Upper lobe of left lung (tissue), 6 donors: Measurements from ENCODE around the gene ALKBH5. TPM values are rescaled to one million over a fixed set of nuclear protein-coding genes. Genes with fewer than 3 reads are reported as not detected.
A peak's percentile ranks its signal among the peaks of the same experiment; 100 is the strongest.

Source experiments
- ATAC-seq, 2 donors: fragments of 200-7000 bp; cut with Tn5 transposase; one replicate each; pipeline ENCODE4 v1.9.1; 2022; ENCODE audit warnings: mild to moderate bottlenecking in 2 of 2, moderate library complexity in 2 of 2; ENCODE audit not compliant: low FRiP score in 2 of 2
- DNase-seq, 2 donors: peaks; one replicate each; pipeline ENCODE4 v3.0.0-alpha.2; 2019 to 2020
- H3K27ac ChIP-seq, 4 donors: fragments of 200-600 bp; sonication (generic); one replicate each; pipeline ENCODE4 v1.5.1; 2016 to 2019
- H3K27me3 ChIP-seq, 4 donors: fragments of 200-600 bp; sonication (generic); one replicate each; pipeline ENCODE4 v1.5.1; 2017 to 2019
- H3K36me3 ChIP-seq, 4 donors: fragments of 200-600 bp; sonication (generic); one replicate each; pipeline ENCODE4 v1.5.1; 2016 to 2019
- H3K4me1 ChIP-seq, 4 donors: fragments of 200-600 bp; sonication (generic); one replicate each; pipeline ENCODE4 v1.5.1; 2018 to 2019
- H3K4me3 ChIP-seq, 4 donors: fragments of 200-600 bp; sonication (generic); one replicate each; pipeline ENCODE4 v1.5.1; 2017 to 2019; ENCODE audit warnings: mild to moderate bottlenecking in 2 of 4, moderate library complexity in 1 of 4
- H3K9me3 ChIP-seq, 4 donors: fragments of 200-600 bp; sonication (generic); one replicate each; pipeline ENCODE4 v1.5.1; 2018 to 2019
- CTCF ChIP-seq, 6 experiments: fragments of 450-650 bp in 4 of 6; fragments of 200-600 bp in 2 of 6; sonication (generic) in 2 of 6; IDR thresholded peaks; one replicate each; pipeline ENCODE4 v1.5.1; 2016 to 2019; ENCODE audit warnings: antibody characterized with exemption in 6 of 6
- EP300 ChIP-seq, 4 donors: sonication (generic); formaldehyde crosslinking; IDR thresholded peaks; one replicate each; pipeline ENCODE4 v1.5.1; 2017; ENCODE audit warnings: antibody characterized with exemption in 4 of 4, control low read depth in 2 of 4
- POLR2A ChIP-seq, 4 donors: fragments of 450-650 bp; IDR thresholded peaks; one replicate each; pipeline ENCODE4 v1.5.1; 2016 to 2017; ENCODE audit warnings: antibody characterized with exemption in 4 of 4, mild to moderate bottlenecking in 2 of 4
- POLR2AphosphoS5 ChIP-seq, 2 donors: sonication (generic); formaldehyde crosslinking; IDR thresholded peaks; one replicate each; pipeline ENCODE4 v1.5.1; 2017; ENCODE audit warnings: antibody characterized with exemption in 2 of 2
- whole genome bisulfite sequencing, 2 donors: methylation state at CpG; one replicate each; pipeline ENCODE4 v1.1.5; 2017 to 2018; 5-methylcytosine and 5-hydroxymethylcytosine counted together
- total RNA-seq, 6 donors: library from RNA; depleted of rRNA in 4 of 6; stranded (reverse); fragments of >200 nt in 4 of 6; gene quantifications; one replicate each; pipeline versions ENCODE4 v1.1.0 to v1.2.1, GENCODE V29; 2016 to 2021
- donor health status: DM: no; HTN: no; CAD: no; lungs with moderate emphysema.
- donor health status: DM: no; HTN: yes; CAD: no; lungs with severe emphysema.

ALKBH5 gene
- total RNA-seq, 6 donors from 2014 or later, result 63.9 to 112 (median 94.7) TPM

DNA sequence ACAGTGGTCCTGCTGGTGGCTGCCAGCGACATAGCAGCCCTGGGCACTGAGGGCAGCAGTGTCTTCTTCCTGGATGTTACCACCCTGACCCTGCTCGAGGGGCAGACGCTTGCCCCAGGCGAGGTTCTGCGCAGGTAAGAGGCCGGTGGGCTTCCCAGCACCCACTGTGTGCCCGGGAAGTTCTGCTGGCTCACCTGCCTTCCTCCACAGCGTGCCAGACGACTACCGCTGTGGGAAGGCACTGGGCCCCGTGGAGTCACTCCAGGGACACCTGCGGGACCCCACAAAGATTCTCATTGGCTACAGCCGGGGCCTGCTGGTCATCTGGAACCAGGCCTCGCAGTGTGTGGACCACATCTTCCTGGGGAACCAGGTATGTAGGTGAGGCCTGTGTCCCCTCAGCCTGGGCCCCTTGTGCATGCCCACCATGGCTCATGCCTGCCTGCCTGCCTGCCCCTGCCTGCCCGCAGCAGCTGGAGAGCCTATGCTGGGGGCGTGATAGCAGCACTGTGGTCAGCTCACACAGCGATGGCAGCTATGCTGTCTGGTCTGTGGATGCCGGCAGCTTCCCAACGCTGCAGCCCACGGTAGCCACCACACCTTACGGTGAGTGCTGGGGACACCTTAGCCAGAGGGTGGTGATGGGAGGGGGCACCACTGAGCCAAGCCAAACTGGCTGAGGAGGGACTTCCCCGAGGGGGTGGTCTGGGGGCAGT lies 50.3 kb downstream of the ALKBH5 start:
- DNase-seq, result no peak

GRCh38 chr17:18234853-18235380 lies 51.3 kb downstream of the ALKBH5 start:
- ATAC-seq, result no peak
- DNase-seq, result no peak
- WGBS, 2 donors, result 80 to 95% methylated on average over 1 to 22 of the region's 22 CpGs
- TF ChIP-seq POLR2AphosphoS5 (IDR thresholded peaks at IDR 0.05) (no peak), POLR2A (IDR thresholded peaks at IDR 0.05) (no peak)
- no peaks in the 10 kb centered on the region for H3K27me3 ChIP-seq
- peaks cover 0 to 61% (median 28%) of the 10 kb centered on the region in 4 donors for H3K36me3 ChIP-seq
- H3K4me1 ChIP-seq, result no peaks in the 10 kb centered on the region
- no peaks in the 10 kb centered on the region for H3K9me3 ChIP-seq
- no peak overlapping the region for H3K4me3 ChIP-seq
- no peak overlapping the region for H3K27ac ChIP-seq

More for the DNA sequence above, 50.3 kb downstream of the ALKBH5 start:
- no peak overlapping the region for H3K27ac ChIP-seq
- TF ChIP-seq POLR2AphosphoS5 (IDR thresholded peaks at IDR 0.05) (no peak), POLR2A (IDR thresholded peaks at IDR 0.05) (no peak), CTCF (IDR thresholded peaks at IDR 0.05) (no peak), EP300 (IDR thresholded peaks at IDR 0.05) (no peak)
- WGBS, 2 donors, result 94 to 97% methylated on average over 11 to 18 of the region's 22 CpGs
- H3K9me3 ChIP-seq, result no peaks in the 10 kb centered on the region
- no peaks in the 10 kb centered on the region for H3K4me1 ChIP-seq
- H3K4me3 ChIP-seq, result no peak overlapping the region
- H3K36me3 ChIP-seq, result peaks cover 0 to 56% (median 27%) of the 10 kb centered on the region in 4 donors
- ATAC-seq, result no peak
- H3K27me3 ChIP-seq, result no peaks in the 10 kb centered on the region

GRCh38 chr17:18235743-18236256 lies 52.2 kb downstream of the ALKBH5 start:
- H3K27ac ChIP-seq, result no peak overlapping the region
- no peaks in the 10 kb centered on the region for H3K4me1 ChIP-seq
- peak in 1 of 2 donors; percentile 71 for DNase-seq
- no peak for ATAC-seq
- no peaks in the 10 kb centered on the region for H3K9me3 ChIP-seq
- WGBS, 2 donors, result 77 to 87% methylated on average over 7 to 8 of the region's 14 CpGs
- no peaks in the 10 kb centered on the region for H3K27me3 ChIP-seq
- H3K36me3 ChIP-seq, result peaks cover 0 to 61% (median 28%) of the 10 kb centered on the region in 4 donors
- no peak overlapping the region for H3K4me3 ChIP-seq
- TF ChIP-seq POLR2A (IDR thresholded peaks at IDR 0.05), result no peak
- no peak for TF ChIP-seq CTCF (IDR thresholded peaks at IDR 0.05)
- no peak for TF ChIP-seq EP300 (IDR thresholded peaks at IDR 0.05)
- TF ChIP-seq POLR2AphosphoS5 (IDR thresholded peaks at IDR 0.05), result no peak

DNA sequence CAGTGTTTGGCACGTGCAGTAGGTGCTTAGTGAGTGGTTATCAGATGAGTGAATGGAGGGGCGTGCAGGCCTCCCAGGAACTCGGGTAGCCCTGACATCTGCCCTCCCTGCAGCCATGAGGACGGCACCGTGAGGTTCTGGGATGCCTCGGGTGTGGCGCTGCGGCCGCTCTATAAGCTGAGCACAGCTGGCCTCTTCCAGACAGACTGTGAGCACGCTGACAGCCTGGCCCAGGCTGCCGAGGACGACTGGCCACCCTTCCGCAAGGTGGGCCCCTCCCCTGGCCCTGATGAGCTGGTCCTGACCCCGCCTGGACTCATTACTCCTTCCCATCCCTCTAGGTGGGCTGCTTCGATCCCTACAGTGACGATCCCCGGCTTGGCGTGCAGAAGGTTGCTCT lies 52.9 kb downstream of the ALKBH5 start:
- no peak for ATAC-seq
- no peak overlapping the region for H3K27ac ChIP-seq
- H3K4me1 ChIP-seq, result no peaks in the 10 kb centered on the region
- H3K36me3 ChIP-seq, result peaks cover 0 to 64% (median 31%) of the 10 kb centered on the region in 4 donors
- WGBS, 2 donors, result 92 to 95% methylated on average over 13 to 18 of the region's 18 CpGs
- DNase-seq, result no peak
- no peaks in the 10 kb centered on the region for H3K27me3 ChIP-seq
- no peaks in the 10 kb centered on the region for H3K9me3 ChIP-seq
- H3K4me3 ChIP-seq, result no peak overlapping the region
- TF ChIP-seq EP300 (IDR thresholded peaks at IDR 0.05) (no peak), POLR2A (IDR thresholded peaks at IDR 0.05) (no peak), CTCF (IDR thresholded peaks at IDR 0.05) (no peak), POLR2AphosphoS5 (IDR thresholded peaks at IDR 0.05) (no peak)

DNA sequence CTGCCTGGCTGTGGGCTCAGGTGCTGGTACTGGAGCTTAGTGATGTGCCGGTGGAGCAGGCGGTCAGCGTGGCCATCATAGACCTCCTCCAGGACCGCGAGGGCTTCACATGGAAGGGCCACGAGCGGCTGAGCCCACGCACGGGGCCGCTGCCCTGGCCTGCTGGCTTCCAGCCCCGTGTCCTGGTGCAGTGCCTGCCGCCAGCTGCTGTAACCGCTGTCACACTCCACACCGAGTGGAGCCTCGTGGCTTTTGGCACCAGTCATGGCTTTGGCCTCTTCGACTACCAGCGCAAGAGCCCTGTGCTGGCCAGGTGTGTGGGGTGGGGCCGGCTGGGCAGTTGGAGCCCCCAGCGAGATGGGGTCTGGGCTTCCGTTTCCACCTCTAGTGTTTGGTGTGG lies 53.8 kb downstream of the ALKBH5 start:
- WGBS, 2 donors, result 93 to 99% methylated on average over 12 to 20 of the region's 20 CpGs

More for the DNA sequence above, 53.8 kb downstream of the ALKBH5 start:
- no peak for TF ChIP-seq EP300 (IDR thresholded peaks at IDR 0.05)
- no peak for TF ChIP-seq POLR2AphosphoS5 (IDR thresholded peaks at IDR 0.05)
- TF ChIP-seq POLR2A (IDR thresholded peaks at IDR 0.05), result no peak
- TF ChIP-seq CTCF (IDR thresholded peaks at IDR 0.05), result no peak
- Histone ChIP-seq H3K27me3 (no peaks in the 10 kb centered on the region), H3K9me3 (no peaks in the 10 kb centered on the region), H3K4me1 (no peaks in the 10 kb centered on the region), H3K27ac (no peak overlapping the region), H3K4me3 (no peak overlapping the region), H3K36me3 (peaks cover 0 to 72% (median 35%) of the 10 kb centered on the region in 4 donors)
- no peak for ATAC-seq
- DNase-seq, result no peak
